Hepatocyte (in vitro differentiated cells): Measurements from ENCODE around the gene UBE2L3.

ENCODE experiments used
- CTCF ChIP-seq: fragments of 200-600 bp; sonication (generic); IDR thresholded peaks from 2 replicates; pipeline ENCODE4 v1.5.1; 2016; ENCODE audit warnings: antibody characterized with exemption, mild to moderate bottlenecking; ENCODE audit not compliant: poor library complexity
- EZH2 ChIP-seq: fragments of 200-600 bp; sonication (generic); IDR thresholded peaks from 2 replicates; pipeline ENCODE4 v1.6.1; 2016; ENCODE audit warnings: antibody characterized with exemption, mild to moderate bottlenecking, borderline replicate concordance
- EZH2phosphoT487 ChIP-seq: fragments of 200-600 bp; sonication (generic); IDR thresholded peaks from one replicate; pipeline ENCODE4 v1.6.1; 2018; ENCODE audit warnings: antibody characterized with exemption, mild to moderate bottlenecking, low read depth, moderate library complexity; ENCODE audit not compliant: unreplicated experiment, severe bottlenecking

DNA sequence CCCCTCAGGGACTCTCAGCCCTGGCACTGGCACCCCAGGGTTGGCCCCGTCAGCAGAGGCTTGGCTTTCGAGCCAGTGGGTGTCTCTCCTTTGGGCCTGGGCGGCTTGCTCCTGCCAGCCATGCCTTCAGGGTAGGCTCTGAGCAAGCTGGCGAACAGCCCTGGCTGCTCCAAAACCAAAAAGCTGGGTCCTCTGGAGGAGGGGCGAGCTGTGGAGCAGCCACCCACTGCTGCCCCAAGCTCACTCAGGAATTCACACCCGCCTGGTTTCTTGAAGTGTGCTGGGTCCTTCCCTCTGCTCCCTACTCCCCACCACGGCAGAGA is 56.1 kb downstream of the UBE2L3 start:
- no peak for TF ChIP-seq CTCF
- no peak for TF ChIP-seq EZH2phosphoT487
- no peak for TF ChIP-seq EZH2
